HepG2 (cell line): ENCODE measurements around the gene GNAL. TPM values are rescaled to one million over a fixed set of nuclear protein-coding genes. Genes with fewer than 3 reads are reported as not detected.

Experiments
- ATAC-seq: fragments of 200-7000 bp; cut with Tn5 transposase; 3 replicates; pipeline ENCODE4 v1.9.1; 2020; ENCODE audit warnings: mild to moderate bottlenecking, moderate library complexity
- BruUV-seq: library from RNA; stranded (reverse); fragments of 400-500 nt; replicated peaks from 2 replicates; lab custom pipeline; 2021; lab: Mats Ljungman, UMichigan
- CTCF ChIA-PET: fragments of 300-600 bp; formaldehyde crosslinking; extraction: SDS; loops from one replicate; lab custom pipeline; 2021; ENCODE audit warnings: low total read pairs, inconsistent platforms, low intra/inter-chr PET ratio; lab: Yijun Ruan, JAX
- POLR2A ChIA-PET: fragments of 350-600 bp; sonication (Branson Sonifier 250); formaldehyde crosslinking; loops from one replicate; lab custom pipeline; 2020; ENCODE audit warnings: antibody characterized with exemption, inconsistent platforms; lab: Yijun Ruan, JAX
- DNase-seq: peaks from one replicate; pipeline ENCODE4 v3.0.0-alpha.2; 2015; ENCODE audit warnings: low spot score
- FAIRE-seq: peaks from 3 replicates; lab custom pipeline; 2011; peaks lifted over from hg19 to GRCh38; lab: Jason Lieb, UNC
- H2AFZ ChIP-seq: one replicate; pipeline ENCODE4 v1.6.1; 2011; ENCODE audit warnings: low read length, inconsistent platforms
- H3K27ac ChIP-seq: fragments of 300-600 bp; 3 replicates; pipeline ENCODE4 v1.8.0; 2011; ENCODE audit warnings: mixed run types, mild to moderate bottlenecking, mixed read lengths, low read length, inconsistent platforms; ENCODE audit not compliant: insufficient read depth; ENCODE audit errors: extremely low read length
- H3K27me3 ChIP-seq, 2 experiments: fragments of 200-600 bp in 1 of 2; 2 replicates in 1 of 2; 3 replicates in 1 of 2; pipeline versions ENCODE4 v1.6.0 to v1.8.0; 2011; ENCODE audit warnings: low read length in 2 of 2, mild to moderate bottlenecking in 2 of 2, moderate library complexity in 2 of 2, inconsistent platforms in 1 of 2; ENCODE audit not compliant: insufficient read depth in 2 of 2, control insufficient read depth in 1 of 2
- H3K36me3 ChIP-seq, 2 experiments: fragments of 200-600 bp in 1 of 2; replicated peaks in 1 of 2; 2 replicates in 1 of 2; 3 replicates in 1 of 2; pipeline versions ENCODE4 v1.5.1 to v1.8.0; 2011; ENCODE audit warnings: low read length in 2 of 2, inconsistent platforms in 1 of 2; ENCODE audit not compliant: insufficient read depth in 2 of 2, control insufficient read depth in 1 of 2
- H3K4me1 ChIP-seq: 2 replicates; pipeline ENCODE4 v1.5.1; 2012; ENCODE audit warnings: low read length, inconsistent platforms; ENCODE audit not compliant: insufficient read depth
- H3K4me2 ChIP-seq: 2 replicates; pipeline ENCODE4 v1.6.0; 2011; ENCODE audit warnings: low read depth, low read length, inconsistent platforms
- H3K4me3 ChIP-seq, 3 experiments: fragments of 200-600 bp in 1 of 3; sonication (generic), shearing (Covaris generic) in 1 of 3; replicated peaks in 1 of 3; 2 replicates each; pipeline ENCODE4 v1.5.1; 2011 to 2016; ENCODE audit warnings: low read length in 3 of 3, inconsistent platforms in 2 of 3, low read depth in 2 of 3, mild to moderate bottlenecking in 2 of 3, control low read depth in 1 of 3, mixed read lengths in 1 of 3; ENCODE audit not compliant: insufficient read depth in 1 of 3
- H3K79me2 ChIP-seq: one replicate; pipeline ENCODE4 v1.6.1; 2011; ENCODE audit warnings: low read length, inconsistent platforms; ENCODE audit not compliant: insufficient read depth
- H3K9ac ChIP-seq: 2 replicates; pipeline ENCODE4 v1.6.0; 2011; ENCODE audit warnings: mild to moderate bottlenecking, low read depth, low read length, inconsistent platforms; ENCODE audit not compliant: insufficient read depth
- H3K9me3 ChIP-seq: 2 replicates; pipeline ENCODE4 v1.5.1; 2012; ENCODE audit warnings: mild to moderate bottlenecking, low read length
- H4K20me1 ChIP-seq: 2 replicates; pipeline ENCODE4 v1.6.0; 2011; ENCODE audit warnings: inconsistent platforms, mild to moderate bottlenecking, low read length, moderate library complexity; ENCODE audit not compliant: insufficient read depth
- ELF3 ChIP-seq: IDR thresholded peaks from 2 replicates; pipeline ENCODE4 v1.6.1; 2016; ENCODE audit warnings: missing genetic modification reagents, missing compliant biosample characterization
- NFE2 ChIP-seq: sonication (generic); formaldehyde crosslinking; IDR thresholded peaks from 2 replicates; pipeline ENCODE4 v1.4.0; 2020; ENCODE audit warnings: missing genetic modification reagents
- NR2C2 ChIP-seq: sonication (generic); formaldehyde crosslinking; IDR thresholded peaks from 2 replicates; pipeline ENCODE4 v1.4.0; 2020; ENCODE audit warnings: missing genetic modification reagents, mild to moderate bottlenecking, moderate library complexity, borderline replicate concordance
- PHF8 ChIP-seq: sonication (generic); formaldehyde crosslinking; IDR thresholded peaks from 2 replicates; pipeline ENCODE4 v1.5.0; 2020; ENCODE audit warnings: missing genetic modification reagents
- PPARG ChIP-seq: conservative IDR thresholded peaks from 2 replicates; pipeline ENCODE4 v1.6.1; 2016; ENCODE audit warnings: missing biosample characterization, missing genetic modification reagents
- RXRB ChIP-seq: IDR thresholded peaks from 2 replicates; pipeline ENCODE4 v1.6.1; 2016; ENCODE audit warnings: borderline replicate concordance, missing genetic modification reagents, missing compliant biosample characterization
- SNRNP70 ChIP-seq: fragments of 200-400 bp; formaldehyde crosslinking; IDR thresholded peaks from 2 replicates; pipeline ENCODE4 v1.6.1; 2017; ENCODE audit warnings: mild to moderate bottlenecking, low read depth, low read length, moderate library complexity
- THAP11 ChIP-seq: IDR thresholded peaks from 2 replicates; pipeline ENCODE4 v1.6.1; 2016; ENCODE audit warnings: missing biosample characterization, missing genetic modification reagents
- TP53 ChIP-seq: sonication (generic); formaldehyde crosslinking; conservative IDR thresholded peaks from 2 replicates; pipeline ENCODE4 v1.4.0; 2020; ENCODE audit warnings: missing genetic modification reagents
- ZNF10 ChIP-seq: sonication (generic); formaldehyde crosslinking; IDR thresholded peaks from 2 replicates; pipeline ENCODE4 v1.4.0; 2020; ENCODE audit warnings: mild to moderate bottlenecking, low read depth, missing genetic modification reagents, borderline replicate concordance
- ZNF547 ChIP-seq: sonication (generic); formaldehyde crosslinking; IDR thresholded peaks from 2 replicates; pipeline ENCODE4 v1.5.1; 2020; ENCODE audit warnings: mild to moderate bottlenecking, missing genetic modification reagents
- ZNF672 ChIP-seq: sonication (generic); formaldehyde crosslinking; IDR thresholded peaks from 2 replicates; pipeline ENCODE4 v1.8.1; 2022; ENCODE audit warnings: missing genetic modification reagents
- WGBS: methylation state at CpG from one replicate; pipeline ENCODE4 v1.1.6; 2017; ENCODE audit warnings: low lambda C conversion rate; 5-methylcytosine and 5-hydroxymethylcytosine counted together
- in situ Hi-C: cut with HindIII; loops from 2 replicates; pipeline ENCODE4 v1.10.0; 2017; ENCODE audit warnings: low pct_unique_long_range_greater_than_20kb; ENCODE audit not compliant: extremely low pct_ligation_motif_present
- intact Hi-C: fragments of 100-400 bp; cut with micrococcal nuclease; formaldehyde crosslinking; loops from one replicate; pipeline ENCODE4 v1.10.0; 2022; ENCODE audit not compliant: unreplicated experiment
- polyA plus RNA-seq, 8 experiments: library from polyadenylated mRNA; depleted of rRNA in 3 of 8; stranded (reverse) in 7 of 8; unstranded in 1 of 8; fragments of >200 nt; fragmentation: Illumina TruSeq in 4 of 8; extraction: Trizol in 4 of 8; gene quantifications; 2 replicates each; pipeline versions ENCODE4 v1.2.1 to v1.2.3, GENCODE V29; 2011 to 2016; ENCODE audit warnings: low read depth in 4 of 8, missing spikeins in 1 of 8, mixed read lengths in 1 of 8; ENCODE audit not compliant: insufficient read depth in 1 of 8
- total RNA-seq, 5 experiments: library from RNA; depleted of rRNA; stranded (reverse); fragments of >200 nt; fragmentation: Illumina TruSeq; extraction: Trizol; gene quantifications; 2 replicates each; pipeline ENCODE4 v1.2.3, GENCODE V29; 2016; ENCODE audit warnings: low read depth in 1 of 5
- TF ChIP-seq, protein P1 (sequence below): sonication (generic); formaldehyde crosslinking; IDR thresholded peaks from 2 replicates; pipeline ENCODE4 v1.5.1; 2020; ENCODE audit warnings: mild to moderate bottlenecking, missing genetic modification reagents, borderline replicate concordance
- TF ChIP-seq, protein P2 (sequence below): sonication (generic); formaldehyde crosslinking; IDR thresholded peaks from 2 replicates; pipeline ENCODE4 v1.5.1; 2020; ENCODE audit warnings: missing genetic modification reagents, mild to moderate bottlenecking, borderline replicate concordance
- TF ChIP-seq, protein P3 (sequence below), 2 experiments: sonication (generic) in 1 of 2; formaldehyde crosslinking in 1 of 2; IDR thresholded peaks; 2 replicates each; pipeline versions ENCODE4 v1.5.1 to v1.6.1; 2011 to 2020; ENCODE audit warnings: borderline replicate concordance in 1 of 2, low read depth in 1 of 2, low read length in 1 of 2, mild to moderate bottlenecking in 1 of 2, missing genetic modification reagents in 1 of 2, moderate library complexity in 1 of 2
- TF ChIP-seq, protein P4 (sequence below): sonication (generic); formaldehyde crosslinking; IDR thresholded peaks from 2 replicates; pipeline ENCODE4 v1.4.0; 2020; ENCODE audit warnings: missing genetic modification reagents, borderline replicate concordance

The GNAL gene
- total and polyA plus RNA-seq, 2 of the 13 experiments (the other 11 are each of a cell fraction or from before 2014, with no cell fraction given): 0.87 to 1.4 TPM

DNA sequence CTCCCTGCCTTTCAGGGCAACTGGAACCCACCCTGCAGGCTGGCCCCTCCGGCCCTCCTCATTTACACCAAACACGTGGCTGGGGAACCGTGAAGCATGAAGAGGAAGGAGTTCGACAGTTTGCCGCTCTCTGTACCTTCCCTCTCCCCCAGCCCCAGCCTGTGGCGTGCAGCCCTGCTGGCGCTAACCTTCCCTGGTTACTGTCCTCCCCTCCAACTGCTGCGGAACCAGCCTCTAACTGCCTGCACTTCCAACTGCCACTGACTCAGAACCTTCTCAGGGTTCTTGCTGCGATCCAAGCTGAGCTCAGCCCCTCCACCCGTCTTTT is 19.2 kb upstream of the GNAL start:
- in situ Hi-C loops: no loop called here
- CTCF ChIA-PET: no interaction called here
- TF ChIP-seq, protein P1, sequence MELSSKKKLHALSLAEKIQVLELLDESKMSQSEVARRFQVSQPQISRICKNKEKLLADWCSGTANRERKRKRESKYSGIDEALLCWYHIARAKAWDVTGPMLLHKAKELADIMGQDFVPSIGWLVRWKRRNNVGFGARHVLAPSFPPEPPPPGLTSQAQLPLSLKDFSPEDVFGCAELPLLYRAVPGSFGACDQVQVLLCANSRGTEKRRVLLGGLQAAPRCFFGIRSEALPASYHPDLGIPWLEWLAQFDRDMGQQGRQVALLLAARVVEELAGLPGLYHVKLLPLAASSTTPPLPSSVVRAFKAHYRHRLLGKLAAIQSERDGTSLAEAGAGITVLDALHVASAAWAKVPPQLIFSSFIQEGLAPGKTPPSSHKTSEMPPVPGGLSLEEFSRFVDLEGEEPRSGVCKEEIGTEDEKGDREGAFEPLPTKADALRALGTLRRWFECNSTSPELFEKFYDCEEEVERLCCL (CRISPR knock-in tag): no peak
- TF ChIP-seq PHF8 (CRISPR knock-in tag) (no peak), RXRB (no peak), THAP11 (CRISPR knock-in tag) (no peak), PPARG (CRISPR knock-in tag) (no peak), NFE2 (CRISPR knock-in tag) (no peak), SNRNP70 (no peak), ZNF10 (CRISPR knock-in tag) (no peak), ZNF547 (CRISPR knock-in tag) (no peak), ZNF672 (CRISPR knock-in tag) (no peak), NR2C2 (CRISPR knock-in tag) (no peak), TP53 (CRISPR knock-in tag) (no peak), ELF3 (CRISPR knock-in tag) (no peak)
- TF ChIP-seq, protein P2, sequence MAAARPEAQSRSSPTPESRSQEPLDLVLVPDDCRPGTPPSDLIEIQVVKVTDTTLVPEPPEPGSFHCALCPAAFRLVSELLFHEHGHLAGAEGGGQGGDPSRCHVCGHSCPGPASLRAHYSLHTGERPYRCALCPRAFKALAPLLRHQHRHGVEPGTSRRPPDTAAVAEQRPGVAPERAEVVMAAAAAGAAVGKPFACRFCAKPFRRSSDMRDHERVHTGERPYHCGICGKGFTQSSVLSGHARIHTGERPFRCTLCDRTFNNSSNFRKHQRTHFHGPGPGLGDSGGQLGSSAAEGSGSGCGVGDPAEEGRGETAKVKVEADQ (CRISPR knock-in tag): no peak
- TF ChIP-seq, protein P3, sequence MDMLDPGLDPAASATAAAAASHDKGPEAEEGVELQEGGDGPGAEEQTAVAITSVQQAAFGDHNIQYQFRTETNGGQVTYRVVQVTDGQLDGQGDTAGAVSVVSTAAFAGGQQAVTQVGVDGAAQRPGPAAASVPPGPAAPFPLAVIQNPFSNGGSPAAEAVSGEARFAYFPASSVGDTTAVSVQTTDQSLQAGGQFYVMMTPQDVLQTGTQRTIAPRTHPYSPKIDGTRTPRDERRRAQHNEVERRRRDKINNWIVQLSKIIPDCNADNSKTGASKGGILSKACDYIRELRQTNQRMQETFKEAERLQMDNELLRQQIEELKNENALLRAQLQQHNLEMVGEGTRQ (IDR thresholded peaks at IDR 0.05; ENCODE audit: low read depth, low read length): no peak
- TF ChIP-seq, protein P3 (CRISPR knock-in tag; IDR thresholded peaks at IDR 0.05; ENCODE audit: borderline replicate concordance): no peak
- TF ChIP-seq, protein P4, sequence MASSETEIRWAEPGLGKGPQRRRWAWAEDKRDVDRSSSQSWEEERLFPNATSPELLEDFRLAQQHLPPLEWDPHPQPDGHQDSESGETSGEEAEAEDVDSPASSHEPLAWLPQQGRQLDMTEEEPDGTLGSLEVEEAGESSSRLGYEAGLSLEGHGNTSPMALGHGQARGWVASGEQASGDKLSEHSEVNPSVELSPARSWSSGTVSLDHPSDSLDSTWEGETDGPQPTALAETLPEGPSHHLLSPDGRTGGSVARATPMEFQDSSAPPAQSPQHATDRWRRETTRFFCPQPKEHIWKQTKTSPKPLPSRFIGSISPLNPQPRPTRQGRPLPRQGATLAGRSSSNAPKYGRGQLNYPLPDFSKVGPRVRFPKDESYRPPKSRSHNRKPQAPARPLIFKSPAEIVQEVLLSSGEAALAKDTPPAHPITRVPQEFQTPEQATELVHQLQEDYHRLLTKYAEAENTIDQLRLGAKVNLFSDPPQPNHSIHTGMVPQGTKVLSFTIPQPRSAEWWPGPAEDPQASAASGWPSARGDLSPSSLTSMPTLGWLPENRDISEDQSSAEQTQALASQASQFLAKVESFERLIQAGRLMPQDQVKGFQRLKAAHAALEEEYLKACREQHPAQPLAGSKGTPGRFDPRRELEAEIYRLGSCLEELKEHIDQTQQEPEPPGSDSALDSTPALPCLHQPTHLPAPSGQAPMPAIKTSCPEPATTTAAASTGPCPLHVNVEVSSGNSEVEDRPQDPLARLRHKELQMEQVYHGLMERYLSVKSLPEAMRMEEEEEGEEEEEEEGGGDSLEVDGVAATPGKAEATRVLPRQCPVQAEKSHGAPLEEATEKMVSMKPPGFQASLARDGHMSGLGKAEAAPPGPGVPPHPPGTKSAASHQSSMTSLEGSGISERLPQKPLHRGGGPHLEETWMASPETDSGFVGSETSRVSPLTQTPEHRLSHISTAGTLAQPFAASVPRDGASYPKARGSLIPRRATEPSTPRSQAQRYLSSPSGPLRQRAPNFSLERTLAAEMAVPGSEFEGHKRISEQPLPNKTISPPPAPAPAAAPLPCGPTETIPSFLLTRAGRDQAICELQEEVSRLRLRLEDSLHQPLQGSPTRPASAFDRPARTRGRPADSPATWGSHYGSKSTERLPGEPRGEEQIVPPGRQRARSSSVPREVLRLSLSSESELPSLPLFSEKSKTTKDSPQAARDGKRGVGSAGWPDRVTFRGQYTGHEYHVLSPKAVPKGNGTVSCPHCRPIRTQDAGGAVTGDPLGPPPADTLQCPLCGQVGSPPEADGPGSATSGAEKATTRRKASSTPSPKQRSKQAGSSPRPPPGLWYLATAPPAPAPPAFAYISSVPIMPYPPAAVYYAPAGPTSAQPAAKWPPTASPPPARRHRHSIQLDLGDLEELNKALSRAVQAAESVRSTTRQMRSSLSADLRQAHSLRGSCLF (CRISPR knock-in tag): no peak

More for the DNA sequence above, 19.2 kb upstream of the GNAL start:
- H3K79me2 ChIP-seq: no peaks in the 10 kb centered on the region
- H3K9me3 ChIP-seq: no peaks in the 10 kb centered on the region
- no peak overlapping the region for H2AFZ ChIP-seq
- WGBS: 50% methylated on average over 9 of the region's 10 CpGs
- H3K36me3 ChIP-seq: no peaks in the 10 kb centered on the region
- H4K20me1 ChIP-seq: no peaks in the 10 kb centered on the region
- no peak overlapping the region for H3K9ac ChIP-seq
- no TSS peak for BruUV-seq
- H3K4me3 ChIP-seq: no peak overlapping the region
- ATAC-seq (no peak; the same call in 2 of the 3 replicates), DNase-seq (no peak), FAIRE-seq (no peak)
- H3K27me3 ChIP-seq: peaks cover 9 to 70% of the 10 kb centered on the region in 2 experiments
- H3K4me1 ChIP-seq: no peaks in the 10 kb centered on the region
- H3K4me2 ChIP-seq: no peak overlapping the region
- POLR2A ChIA-PET: no interaction called here
- intact Hi-C loops: no loop called here
- H3K27ac ChIP-seq: no peak overlapping the region
